WERI-Rb-1 (cell line): Measurements from ENCODE around the gene MAU2.
"Not testable (repeated sequence)": the region's sequence is repeated elsewhere in the genome, so short reads cannot be mapped to it uniquely, and the experiment has no call there.

ENCODE experiments used
- DNase-seq: peaks from one replicate; pipeline ENCODE4 v3.0.0-alpha.2; 2020
- H3K27ac ChIP-seq: fragments of 250-450 bp; sonication (Bioruptor Pico); 2 replicates; pipeline ENCODE4 v1.5.1; 2020; ENCODE audit warnings: mild to moderate bottlenecking, moderate library complexity
- H3K27me3 ChIP-seq: fragments of 250-450 bp; sonication (Bioruptor Pico); 2 replicates; pipeline ENCODE4 v1.5.1; 2021; ENCODE audit warnings: mild to moderate bottlenecking, low read depth, moderate library complexity; ENCODE audit not compliant: insufficient read depth, severe bottlenecking
- H3K36me3 ChIP-seq: fragments of 250-450 bp; sonication (Bioruptor Pico); 2 replicates; pipeline ENCODE4 v1.5.1; 2020; ENCODE audit warnings: mild to moderate bottlenecking, moderate library complexity
- H3K4me3 ChIP-seq: 2 replicates; pipeline ENCODE4 v1.5.1; 2011; ENCODE audit warnings: low read depth, mild to moderate bottlenecking, control low read depth, low read length
- H3K9me3 ChIP-seq: fragments of 250-450 bp; sonication (Bioruptor Pico); 2 replicates; pipeline ENCODE4 v1.5.1; 2021; ENCODE audit warnings: mild to moderate bottlenecking, moderate library complexity; ENCODE audit not compliant: severe bottlenecking
- CTCF ChIP-seq: IDR thresholded peaks from 2 replicates; pipeline ENCODE4 v1.5.1; 2011; ENCODE audit warnings: low read depth, mild to moderate bottlenecking, control low read depth, inconsistent platforms, low read length

The MAU2 gene

GRCh38 chr19:19345232-19345631, 24.6 kb downstream of the MAU2 start:
- Histone ChIP-seq H3K9me3 (no peaks in the 10 kb centered on the region), H3K36me3 (peaks cover 72% of the 10 kb centered on the region), H3K27ac (no peak overlapping the region), H3K4me3 (no peak overlapping the region), H3K27me3 (no peaks in the 10 kb centered on the region)
- DNase-seq: no peak
- no peak for TF ChIP-seq CTCF

GRCh38 chr19:19345970-19346369, 25.3 kb downstream of the MAU2 start:
- H3K4me3 ChIP-seq: no peak overlapping the region
- no peak for DNase-seq

GRCh38 chr19:19347401-19348110, 26.9 kb downstream of the MAU2 start:
- Histone ChIP-seq H3K27me3 (no peaks in the 10 kb centered on the region), H3K9me3 (no peaks in the 10 kb centered on the region), H3K27ac (no peak overlapping the region), H3K4me3 (no peak overlapping the region), H3K36me3 (peaks cover 82% of the 10 kb centered on the region)
- TF ChIP-seq CTCF: no peak
- DNase-seq: no peak

More at GRCh38 chr19:19345970-19346369, 25.3 kb downstream of the MAU2 start:
- Histone ChIP-seq H3K9me3 (no peaks in the 10 kb centered on the region), H3K27me3 (no peaks in the 10 kb centered on the region), H3K27ac (no peak overlapping the region), H3K36me3 (peaks cover 75% of the 10 kb centered on the region)
- no peak for TF ChIP-seq CTCF

- DNase-seq: no peak
- peaks cover 83% of the 10 kb centered on the region for H3K36me3 ChIP-seq
- TF ChIP-seq CTCF: no peak
- H3K9me3 ChIP-seq: no peaks in the 10 kb centered on the region
- no peaks in the 10 kb centered on the region for H3K27me3 ChIP-seq
- no peak overlapping the region for H3K27ac ChIP-seq
- H3K4me3 ChIP-seq: no peak overlapping the region
These were observed 27.6 kb downstream of the MAU2 start for GRCh38 chr19:19348266-19348665.

GRCh38 chr19:19349365-19349764, 28.7 kb downstream of the MAU2 start:
- no peak for DNase-seq
- H3K36me3 ChIP-seq: peaks cover 85% of the 10 kb centered on the region

GRCh38 chr19:19350756-19351155, 30.1 kb downstream of the MAU2 start:
- H3K27me3 ChIP-seq, DNase-seq, H3K9me3 ChIP-seq, H3K4me3 ChIP-seq, H3K27ac ChIP-seq: not testable (repeated sequence)
- H3K36me3 ChIP-seq: peaks cover 87% of the 10 kb centered on the region

More at GRCh38 chr19:19349365-19349764, 28.7 kb downstream of the MAU2 start:
- Histone ChIP-seq H3K27me3 (no peaks in the 10 kb centered on the region), H3K9me3 (no peaks in the 10 kb centered on the region), H3K4me3 (no peak overlapping the region), H3K27ac (no peak overlapping the region)
- TF ChIP-seq CTCF: no peak
